GM21390 (cell line): ENCODE results near the gene GPSM3.

ENCODE experiments used
- ATAC-seq: cut with Tn5 transposase; IDR thresholded peaks from one replicate; pipeline ENCODE4 v1.9.1; 2021; ENCODE audit not compliant: unreplicated experiment

GPSM3 gene

GRCh38 chr6:32175711-32176475 is 16.6 kb downstream of the GPSM3 start, which contains the start of gene AGPAT1:
Gene AGPAT1, minus strand, starts transcription at chr6:32176084. Its CDS starts 4,588 bp downstream, at chr6:32171496.
- peak; percentile 40 for ATAC-seq

- ATAC-seq: no peak
Measured at GRCh38 chr6:32175322-32175710, 17.1 kb downstream of the GPSM3 start.

GRCh38 chr6:32174416-32174815 is 18.0 kb downstream of the GPSM3 start:
- no peak for ATAC-seq

GRCh38 chr6:32173051-32173727 is 19.3 kb downstream of the GPSM3 start:
- ATAC-seq: no peak

- no peak for ATAC-seq
Measured at GRCh38 chr6:32171234-32171633, 21.2 kb downstream of the GPSM3 start.

GRCh38 chr6:32170294-32170693 is 22.1 kb downstream of the GPSM3 start:
- no peak for ATAC-seq

GRCh38 chr6:32168807-32169591 is 23.4 kb downstream of the GPSM3 start:
- ATAC-seq: no peak

GRCh38 chr6:32168350-32168749 is 24.1 kb downstream of the GPSM3 start:
- no peak for ATAC-seq

GRCh38 chr6:32167761-32168262 is 24.6 kb downstream of the GPSM3 start:
- ATAC-seq: no peak

GRCh38 chr6:32167154-32167760 is 25.2 kb downstream of the GPSM3 start:
- no peak for ATAC-seq

GRCh38 chr6:32166411-32167061 is 25.9 kb downstream of the GPSM3 start:
- ATAC-seq: no peak

GRCh38 chr6:32164295-32164694 is 28.1 kb downstream of the GPSM3 start, which contains the start of gene EGFL8:
Gene EGFL8, plus strand, starts transcription at chr6:32164595. Its CDS starts 1,571 bp downstream, at chr6:32166166.
- no peak for ATAC-seq

- no peak for ATAC-seq
Measured at GRCh38 chr6:32163559-32164258, 28.7 kb downstream of the GPSM3 start.

- no peak for ATAC-seq
Measured at GRCh38 chr6:32158052-32158451, 34.4 kb downstream of the GPSM3 start.

GRCh38 chr6:32156891-32157290 is 35.6 kb downstream of the GPSM3 start:
- no peak for ATAC-seq

GRCh38 chr6:32154514-32155161 is 37.8 kb downstream of the GPSM3 start:
- ATAC-seq: peak; percentile 57

GRCh38 chr6:32153564-32154513 is 38.6 kb downstream of the GPSM3 start, which contains the start of gene PPT2:
Gene PPT2, plus strand, starts transcription at chr6:32154141. Its CDS starts 454 bp downstream, at chr6:32154595.
- peak; percentile 36 for ATAC-seq
